Urinary bladder (tissue), 4 donors: Measurements from ENCODE around the gene PDGFRB. TPM values are rescaled to one million over a fixed set of nuclear protein-coding genes. Genes with fewer than 3 reads are reported as not detected.

ENCODE experiments used
- DNase-seq: peaks from one replicate; pipeline ENCODE4 v3.0.0-alpha.2; 2015; ENCODE audit errors: extremely low spot score
- H3K27ac ChIP-seq: one replicate; pipeline ENCODE4 v1.5.1; 2013; ENCODE audit warnings: low read depth, mild to moderate bottlenecking, moderate library complexity
- H3K36me3 ChIP-seq: one replicate; pipeline ENCODE4 v1.6.1; 2013; ENCODE audit warnings: mild to moderate bottlenecking, moderate library complexity; ENCODE audit not compliant: insufficient read depth
- H3K4me1 ChIP-seq: one replicate; pipeline ENCODE4 v1.6.1; 2013; ENCODE audit warnings: mild to moderate bottlenecking, moderate library complexity; ENCODE audit not compliant: insufficient read depth
- H3K4me3 ChIP-seq: one replicate; pipeline ENCODE4 v1.5.1; 2013; ENCODE audit warnings: low read depth, low read length
- WGBS: extraction: QIAGEN DNeasy Blood & Tissue Kit; methylation state at CpG from one replicate; pipeline ENCODE4 v1.1.7; 2013; 5-methylcytosine and 5-hydroxymethylcytosine counted together
- polyA plus RNA-seq: library from polyadenylated mRNA; stranded (reverse); fragments of 200-250 nt; gene quantifications from one replicate; pipeline ENCODE4 v1.2.3, GENCODE V29; 2013
- total RNA-seq: library from RNA; depleted of rRNA; stranded (reverse); fragments of >200 nt; gene quantifications from one replicate; pipeline ENCODE4 v1.2.3, GENCODE V29; 2014
- donor health status: healthy with polysubstance abuse.
- donor health status: healthy.

PDGFRB gene
- total and polyA plus RNA-seq, 2 donors = 79.4 to 112 TPM

GRCh38 chr5:150120617-150121447 is 34.8 kb downstream of the PDGFRB start:
- Histone ChIP-seq H3K4me3 (no peak overlapping the region), H3K27ac (no peak overlapping the region), H3K4me1 (no peaks in the 10 kb centered on the region), H3K36me3 (no peaks in the 10 kb centered on the region)
- DNase-seq = no peak
- 82% methylated on average over 19 of the region's 19 CpGs for WGBS

- no peak for DNase-seq
- Histone ChIP-seq H3K4me1 (no peaks in the 10 kb centered on the region), H3K27ac (no peak overlapping the region), H3K36me3 (no peaks in the 10 kb centered on the region), H3K4me3 (no peak overlapping the region)
- WGBS = 93% methylated on average over 3 of the region's 3 CpGs
These were observed 35.6 kb downstream of the PDGFRB start for GRCh38 chr5:150120062-150120441.

GRCh38 chr5:150119421-150120061 is 36.1 kb downstream of the PDGFRB start:
- no peak overlapping the region for H3K27ac ChIP-seq
- WGBS = 85% methylated on average over 10 of the region's 10 CpGs
- no peaks in the 10 kb centered on the region for H3K4me1 ChIP-seq
- H3K36me3 ChIP-seq = no peaks in the 10 kb centered on the region
- no peak overlapping the region for H3K4me3 ChIP-seq
- no peak for DNase-seq

- Histone ChIP-seq H3K4me1 (no peaks in the 10 kb centered on the region), H3K4me3 (no peak overlapping the region), H3K27ac (no peak overlapping the region), H3K36me3 (no peaks in the 10 kb centered on the region)
- no peak for DNase-seq
- WGBS = 86% methylated on average over 11 of the region's 11 CpGs
These were observed 37.0 kb downstream of the PDGFRB start for GRCh38 chr5:150118561-150119229.

GRCh38 chr5:150117945-150118560 is 37.6 kb downstream of the PDGFRB start:
- Histone ChIP-seq H3K4me1 (no peaks in the 10 kb centered on the region), H3K4me3 (no peak overlapping the region), H3K27ac (no peak overlapping the region), H3K36me3 (no peaks in the 10 kb centered on the region)
- WGBS = 84% methylated on average over 9 of the region's 9 CpGs
- DNase-seq = no peak

GRCh38 chr5:150116667-150117400 is 38.8 kb downstream of the PDGFRB start:
- H3K4me3 ChIP-seq = no peak overlapping the region
- no peak overlapping the region for H3K27ac ChIP-seq
- 90% methylated on average over 10 of the region's 10 CpGs for WGBS
- no peaks in the 10 kb centered on the region for H3K4me1 ChIP-seq
- H3K36me3 ChIP-seq = no peaks in the 10 kb centered on the region
- no peak for DNase-seq

- H3K4me3 ChIP-seq = no peak overlapping the region
- WGBS = 86% methylated on average over 8 of the region's 8 CpGs
- H3K36me3 ChIP-seq = no peaks in the 10 kb centered on the region
- no peak for DNase-seq
- no peaks in the 10 kb centered on the region for H3K4me1 ChIP-seq
- no peak overlapping the region for H3K27ac ChIP-seq
These were observed 40.8 kb downstream of the PDGFRB start for GRCh38 chr5:150114773-150115408.

- H3K36me3 ChIP-seq = no peaks in the 10 kb centered on the region
- no peak overlapping the region for H3K27ac ChIP-seq
- WGBS = 87% methylated on average over 12 of the region's 12 CpGs
- DNase-seq = no peak
- no peaks in the 10 kb centered on the region for H3K4me1 ChIP-seq
- no peak overlapping the region for H3K4me3 ChIP-seq
These were observed 41.5 kb downstream of the PDGFRB start for GRCh38 chr5:150114102-150114641.

GRCh38 chr5:150113047-150113744 is 42.4 kb downstream of the PDGFRB start:
- WGBS = 64% methylated on average over 18 of the region's 18 CpGs
- no peak overlapping the region for H3K4me3 ChIP-seq
- H3K36me3 ChIP-seq = no peaks in the 10 kb centered on the region
- no peak for DNase-seq
- H3K4me1 ChIP-seq = no peaks in the 10 kb centered on the region
- no peak overlapping the region for H3K27ac ChIP-seq

- Histone ChIP-seq H3K4me1 (no peaks in the 10 kb centered on the region), H3K27ac (peak overlapping the region; percentile 18), H3K36me3 (no peaks in the 10 kb centered on the region), H3K4me3 (no peak overlapping the region)
- no peak for DNase-seq
- 36% methylated on average over 6 of the region's 6 CpGs for WGBS
These were observed 43.2 kb downstream of the PDGFRB start for GRCh38 chr5:150112201-150113046.

GRCh38 chr5:150111122-150111521 is 44.5 kb downstream of the PDGFRB start:
- Histone ChIP-seq H3K36me3 (no peaks in the 10 kb centered on the region), H3K4me3 (no peak overlapping the region), H3K4me1 (no peaks in the 10 kb centered on the region), H3K27ac (no peak overlapping the region)
- no peak for DNase-seq
- WGBS = 84% methylated on average over 8 of the region's 8 CpGs
